Body of pancreas (tissue), 4 donors: ENCODE measurements around the gene NCR2.

Experiments
- CTCF ChIP-seq, 7 experiments: fragments of 450-650 bp in 4 of 7; fragments of 200-600 bp in 3 of 7; sonication (generic) in 3 of 7; IDR thresholded peaks; one replicate each; pipeline ENCODE4 v1.5.1; 2016 to 2019; ENCODE audit warnings: antibody characterized with exemption in 7 of 7
- POLR2A ChIP-seq, 3 donors: fragments of 450-650 bp; IDR thresholded peaks; one replicate each; pipeline ENCODE4 v1.6.1; 2016; ENCODE audit warnings: antibody characterized with exemption in 3 of 3, mild to moderate bottlenecking in 2 of 3

GRCh38 chr6:41370488-41371111 lies 35.2 kb downstream of the NCR2 start:
- TF ChIP-seq CTCF (IDR thresholded peaks at IDR 0.05) (no peak), POLR2A (IDR thresholded peaks at IDR 0.05) (no peak)
